Stimulated activated CD4-positive, alpha-beta T cell treated with anti-CD3 and anti-CD28 coated beads, Interleukin-15, amount 100 ng/mL, for 24 hours (primary cell): Measurements from ENCODE around the gene SUFU.
A peak's percentile ranks its signal among the peaks of the same experiment; 100 is the strongest.
"Not testable (repeated sequence)": the region's sequence is repeated elsewhere in the genome, so short reads cannot be mapped to it uniquely, and the experiment has no call there.

Experiments used
- DNase-seq: peaks from one replicate; pipeline ENCODE4 v3.0.0-alpha.2; 2020

The SUFU gene

DNA sequence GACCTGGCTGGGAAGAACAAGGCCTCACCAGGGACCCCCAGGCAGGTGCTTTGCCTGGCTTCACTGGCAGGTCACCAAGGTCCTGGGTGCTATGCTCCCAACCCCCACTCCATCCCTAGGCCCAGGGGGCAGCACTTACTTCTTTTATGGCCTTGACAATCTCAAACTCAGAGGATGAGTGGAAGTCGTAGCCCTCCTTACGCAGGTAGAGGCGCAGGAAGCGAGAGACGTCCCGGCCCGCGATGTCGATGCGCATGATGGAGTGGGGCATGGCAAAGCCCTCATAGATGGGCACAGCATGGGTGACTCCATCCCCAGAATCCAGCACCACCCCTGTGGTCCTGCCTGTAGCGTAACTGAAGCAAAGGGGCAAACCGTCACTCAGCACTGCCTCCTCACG lies 19.8 kb upstream of the SUFU start:
- no peak for DNase-seq

DNA sequence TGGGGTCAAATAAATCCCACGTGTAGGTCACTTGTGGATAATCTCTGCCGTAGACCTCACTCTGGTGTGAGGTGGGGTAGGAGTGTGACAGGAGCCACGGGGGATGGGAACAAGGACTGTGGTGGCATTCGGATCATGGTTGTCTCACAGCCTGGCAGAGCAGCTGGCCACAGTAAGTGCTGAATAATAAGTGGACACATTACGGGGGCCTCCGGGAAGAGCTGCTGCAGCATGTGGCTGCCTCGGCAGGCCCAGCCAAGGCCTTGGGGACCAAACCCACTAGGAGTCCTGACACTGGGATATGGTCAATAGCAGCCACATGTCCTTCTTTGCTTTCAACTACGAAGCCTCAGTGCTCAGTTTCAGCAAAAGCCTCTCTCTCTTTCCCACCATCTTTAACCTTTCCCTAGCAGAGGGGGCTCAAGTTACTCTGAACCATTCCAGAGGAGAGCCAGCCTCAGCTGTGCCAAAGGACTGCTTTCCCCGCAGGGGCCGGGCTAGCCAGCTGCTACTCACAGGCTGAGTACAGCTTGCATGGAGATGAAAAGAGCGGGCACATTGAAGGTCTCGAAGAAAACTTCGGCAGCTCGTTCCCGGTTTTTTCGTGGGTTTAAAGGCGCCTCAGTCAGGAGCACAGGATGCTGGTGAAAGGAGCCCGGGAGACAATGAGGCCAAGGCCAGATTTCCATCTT lies 18.5 kb upstream of the SUFU start:
- no peak for DNase-seq

DNA sequence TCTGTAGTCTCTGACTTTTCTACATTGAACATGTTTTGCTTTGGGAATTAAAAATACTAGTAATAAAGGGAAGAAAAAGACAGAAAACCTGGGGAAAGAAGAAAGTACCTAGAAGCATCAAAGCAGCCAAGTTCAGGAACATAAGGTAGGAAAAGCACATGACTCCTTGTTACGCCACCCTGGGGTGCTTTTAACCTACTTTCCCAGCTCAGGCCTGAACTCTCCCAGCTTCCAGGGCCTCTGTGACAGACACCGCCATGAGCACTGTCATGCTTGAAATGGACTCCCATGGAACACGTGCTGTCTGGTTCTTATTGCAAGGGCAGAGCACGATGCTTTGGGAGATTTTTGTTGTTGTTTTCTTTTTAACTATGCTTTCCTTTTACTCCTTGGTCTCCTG lies 12.6 kb upstream of the SUFU start:
- no peak for DNase-seq

DNA sequence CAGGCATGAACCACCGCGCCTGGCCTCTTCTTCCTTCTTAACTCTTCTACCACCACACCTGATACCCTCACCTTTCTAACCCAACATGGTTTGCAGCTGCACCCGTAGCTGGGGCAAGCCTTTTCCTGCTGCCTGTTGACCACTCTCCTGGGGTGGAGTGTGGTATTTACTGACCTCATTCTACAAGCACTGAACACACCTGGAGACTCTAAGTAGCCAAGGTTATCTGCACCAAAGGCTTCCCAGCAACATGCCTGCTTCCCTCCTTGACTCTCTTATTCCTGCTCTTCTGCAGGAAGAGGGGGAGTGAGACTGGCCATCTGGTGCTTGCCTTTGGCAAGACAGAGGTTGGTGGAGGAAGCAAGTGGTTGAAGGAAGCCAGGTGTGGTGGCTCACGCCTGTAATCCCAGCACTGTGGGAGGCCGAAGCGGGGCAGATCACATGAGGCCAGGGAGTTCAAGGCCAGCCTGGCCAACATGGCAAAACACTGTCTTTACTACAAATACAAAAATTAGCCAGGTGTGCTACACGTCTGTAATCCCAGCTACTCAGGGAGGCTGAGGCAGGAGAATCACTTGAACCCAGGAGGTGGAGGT lies 11.3 kb upstream of the SUFU start:
- DNase-seq, result no peak

DNA sequence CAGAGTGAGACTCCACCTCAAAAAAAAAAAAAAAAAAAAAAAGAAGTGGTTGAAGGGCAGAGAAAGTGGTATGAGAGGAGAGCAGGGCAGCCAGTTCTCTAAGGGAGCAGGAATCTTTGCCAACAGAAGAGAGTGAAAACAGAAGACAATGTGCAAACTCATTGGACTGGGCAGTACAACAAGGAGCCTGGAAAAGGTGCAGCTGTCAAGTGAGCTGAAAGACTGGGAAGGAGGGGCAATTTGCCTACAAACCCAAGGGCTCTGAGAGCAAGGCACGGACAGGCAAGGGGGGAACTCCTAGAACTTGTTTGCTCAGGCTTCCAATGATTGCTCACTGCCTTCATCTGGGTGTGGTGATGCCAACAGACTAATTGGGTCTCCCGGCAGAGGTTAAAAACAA lies 10.8 kb upstream of the SUFU start:
- no peak for DNase-seq

DNA sequence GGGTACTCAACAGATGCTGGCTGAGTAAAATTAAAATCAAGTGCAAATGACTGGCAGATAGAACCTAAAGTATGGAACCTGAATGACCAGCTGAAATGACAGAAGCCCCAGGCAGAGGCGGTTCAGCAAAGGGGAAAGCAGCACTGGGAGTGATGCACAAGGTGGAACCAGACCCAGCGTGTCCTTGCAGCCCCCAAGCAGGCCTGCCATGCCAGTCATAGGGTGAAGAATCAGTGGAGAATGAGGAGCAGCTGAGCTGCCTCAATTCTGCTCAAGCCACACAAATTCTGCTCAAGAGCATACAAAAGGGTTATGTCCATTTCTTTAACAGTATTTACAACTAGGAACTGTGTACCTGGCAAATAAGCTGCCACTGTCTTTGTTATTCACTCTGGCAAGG lies 10.0 kb upstream of the SUFU start:
- no peak for DNase-seq

DNA sequence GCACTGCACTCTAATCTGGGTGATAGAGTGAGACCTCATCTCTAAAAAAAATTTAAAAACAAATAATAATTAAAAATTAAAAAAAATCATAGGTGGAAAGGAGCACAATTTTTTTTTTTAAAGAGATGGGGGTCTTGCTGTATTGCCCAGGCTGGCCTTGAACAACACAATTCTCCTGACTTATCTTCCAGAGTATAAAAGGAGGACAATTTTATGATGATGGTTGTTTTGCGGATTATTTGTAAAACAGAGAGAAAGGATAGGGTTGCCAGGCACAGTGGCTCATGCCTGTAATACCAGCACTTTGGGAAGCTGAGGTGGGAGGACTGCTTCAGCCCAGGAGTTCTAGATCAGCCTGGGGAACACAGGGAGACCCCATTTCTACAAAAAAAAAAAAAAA lies 6.2 kb upstream of the SUFU start:
- no peak for DNase-seq

DNA sequence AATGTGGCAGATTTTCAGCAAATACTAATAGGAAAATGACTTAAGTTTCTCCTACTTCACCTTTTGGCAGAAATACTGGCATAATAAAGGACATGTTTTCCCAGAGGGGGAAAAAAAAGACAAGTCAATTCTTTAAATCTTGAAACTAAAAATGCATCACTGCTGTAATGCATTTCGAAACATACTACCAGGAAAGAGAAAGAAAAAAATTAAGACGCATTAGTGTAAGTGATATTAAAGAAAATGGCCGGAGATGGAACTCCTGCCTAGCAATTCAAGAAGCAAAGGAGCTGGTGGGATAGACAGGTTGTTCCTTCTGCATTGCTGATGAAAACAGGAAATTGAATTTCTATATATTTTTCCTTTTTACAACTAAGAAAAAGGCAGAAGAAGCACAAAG lies 4.4 kb upstream of the SUFU start:
- DNase-seq, result no peak

DNA sequence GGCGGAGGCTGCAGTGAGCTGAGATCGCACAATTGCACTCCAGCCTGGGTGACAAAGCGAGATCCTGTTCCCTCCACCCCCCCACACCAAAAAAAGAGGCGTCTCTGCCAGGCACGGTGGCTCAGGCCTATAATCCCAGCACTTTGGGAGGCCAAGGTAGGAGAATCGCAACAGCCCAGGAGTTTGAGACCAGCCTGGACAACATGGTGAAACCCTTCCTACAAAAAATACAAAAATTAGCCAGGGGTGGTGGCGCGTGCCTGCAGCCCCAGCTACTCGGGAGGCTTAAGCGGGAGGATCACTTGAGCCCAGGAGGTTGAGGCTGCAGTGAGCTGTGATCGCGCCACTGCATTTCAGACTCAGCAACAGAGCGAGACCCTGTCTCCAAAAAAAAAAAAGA lies 3.1 kb upstream of the SUFU start:
- not testable (repeated sequence) for DNase-seq

DNA sequence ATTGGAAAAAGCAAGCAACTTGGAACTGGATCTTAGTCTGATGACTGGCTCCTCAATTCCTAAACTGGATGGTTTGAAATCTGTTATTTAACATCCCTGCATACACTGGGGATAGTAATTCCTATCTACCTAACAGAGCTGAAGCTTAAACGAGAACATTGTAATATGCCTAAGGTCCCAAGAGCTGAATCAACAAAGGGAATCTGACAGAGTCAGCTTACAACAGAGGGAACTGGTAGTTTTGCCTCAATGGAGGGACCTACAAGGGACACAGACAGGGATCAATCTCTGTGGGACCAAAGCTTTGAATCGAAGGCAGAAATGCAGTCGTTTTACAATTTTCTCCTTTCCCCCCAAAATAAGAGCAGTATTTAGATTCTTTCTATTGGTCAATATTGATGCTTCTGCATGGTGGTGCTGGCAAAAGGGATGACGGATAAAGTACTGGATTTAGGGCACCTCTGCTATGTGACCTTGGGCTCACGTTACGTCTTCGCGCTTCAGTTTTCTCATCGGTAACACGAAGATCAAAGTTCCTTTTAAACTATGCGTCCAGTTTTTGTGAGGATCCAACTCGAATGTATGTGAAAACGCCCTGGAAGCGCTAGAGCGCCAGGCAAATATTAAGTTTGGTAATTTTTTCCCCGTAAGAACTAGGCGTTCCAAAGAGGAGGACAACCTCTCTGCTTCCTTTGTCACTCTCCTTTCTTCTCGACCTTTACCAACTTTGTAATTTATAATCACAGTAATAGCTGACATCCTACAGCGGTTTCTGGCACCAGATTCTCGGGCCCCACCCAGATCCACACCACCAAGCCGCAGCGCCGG lies 2.4 kb upstream of the SUFU start:
- DNase-seq, result no peak

DNA sequence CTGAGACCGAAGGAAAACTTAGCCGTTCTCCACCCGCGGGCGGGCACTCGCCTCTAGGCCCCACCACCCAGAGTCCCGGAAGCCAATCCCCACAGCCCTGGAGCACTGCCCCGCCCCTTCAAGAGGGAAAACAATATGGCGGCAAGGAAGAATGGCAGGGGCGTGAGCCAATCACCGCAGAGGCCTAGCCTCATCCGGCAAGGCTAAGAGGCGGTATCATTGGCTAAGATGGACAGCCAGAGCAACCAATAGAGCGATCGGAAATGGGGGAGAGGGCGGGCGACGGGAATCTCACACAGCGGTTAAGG lies 1.8 kb upstream of the SUFU start:
- DNase-seq, result peak; percentile 99

DNA sequence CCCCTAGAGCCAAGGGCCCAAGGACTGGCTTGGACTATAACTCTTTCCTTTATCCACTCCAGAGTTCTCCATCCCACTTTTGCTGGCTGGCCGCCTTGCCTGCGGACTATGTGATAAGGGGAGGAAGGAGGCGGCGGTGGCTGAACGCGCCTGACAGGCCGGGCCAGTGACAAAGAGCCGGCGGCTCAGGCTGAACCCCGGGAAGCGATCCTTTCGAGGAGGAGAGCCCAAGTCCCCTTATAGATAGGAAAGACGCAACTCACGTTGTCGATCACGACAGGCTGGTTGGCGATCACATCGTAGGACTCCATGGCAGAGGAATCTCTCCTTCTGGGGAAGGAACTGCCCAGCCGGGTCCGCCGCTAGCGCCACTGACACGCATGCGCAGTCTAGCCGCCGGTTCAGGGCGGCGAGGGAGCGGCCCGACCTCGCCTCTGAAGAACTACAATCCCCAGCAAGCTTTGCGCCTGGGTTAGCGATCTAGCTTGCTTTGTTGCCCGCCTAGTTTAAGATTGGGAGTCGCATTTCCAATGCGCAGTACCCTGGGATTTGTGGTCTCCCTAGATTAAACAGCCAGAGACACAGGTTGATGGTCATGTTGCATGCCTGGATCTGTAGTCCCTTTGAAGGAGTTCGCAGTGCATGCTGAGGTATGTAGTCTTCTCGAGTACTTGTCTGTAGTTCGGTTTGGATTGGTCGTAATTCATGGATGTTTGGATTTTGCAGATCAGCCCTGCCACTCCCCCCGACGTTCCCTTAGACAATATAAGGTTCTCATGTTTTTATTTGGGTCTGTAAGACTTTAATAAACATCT lies 1.2 kb upstream of the SUFU start, which contains the start of gene ACTR1A:
Gene ACTR1A (minus strand): TSS at position 376 of the 815 bp plus-strand sequence. CDS start 65 bp downstream, at position 311.
- DNase-seq, result peak; percentile 95

DNA sequence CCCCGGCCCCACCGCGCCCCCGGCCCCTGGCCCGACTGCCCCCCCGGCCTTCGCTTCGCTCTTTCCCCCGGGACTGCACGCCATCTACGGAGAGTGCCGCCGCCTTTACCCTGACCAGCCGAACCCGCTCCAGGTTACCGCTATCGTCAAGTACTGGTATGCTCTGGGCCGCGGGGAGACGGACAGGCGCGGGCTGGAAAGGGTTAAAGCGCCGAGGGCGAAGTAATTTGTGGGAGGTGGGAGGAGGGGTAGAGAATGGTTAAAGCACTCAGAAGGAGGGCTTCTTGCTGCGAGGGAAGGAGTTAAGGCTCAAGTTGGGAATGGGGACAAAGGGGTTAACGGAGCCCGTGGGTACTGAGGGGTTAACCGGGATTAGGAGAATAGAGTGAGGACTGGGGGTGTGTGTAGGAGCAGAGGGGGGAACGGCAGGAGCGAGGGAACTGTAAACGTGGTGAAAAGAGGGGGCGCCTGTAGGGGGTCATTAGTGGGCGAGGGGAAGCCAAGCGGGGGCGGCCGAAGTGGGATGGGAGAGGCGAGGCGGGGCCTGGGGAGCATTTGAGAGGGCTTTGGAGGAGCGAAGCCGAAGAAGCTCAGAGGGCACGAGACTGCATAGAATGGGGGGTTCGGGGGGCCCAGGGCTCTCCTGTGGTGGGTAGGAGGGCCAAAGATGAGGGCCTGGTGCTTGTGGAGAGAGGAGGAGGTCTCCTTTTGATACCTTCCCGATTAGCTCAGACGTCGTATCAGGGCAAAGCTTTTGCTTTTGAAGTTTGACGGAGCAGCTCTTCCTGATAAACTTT lies 605 bp downstream of the SUFU start:
- peak; percentile 58 for DNase-seq

DNA sequence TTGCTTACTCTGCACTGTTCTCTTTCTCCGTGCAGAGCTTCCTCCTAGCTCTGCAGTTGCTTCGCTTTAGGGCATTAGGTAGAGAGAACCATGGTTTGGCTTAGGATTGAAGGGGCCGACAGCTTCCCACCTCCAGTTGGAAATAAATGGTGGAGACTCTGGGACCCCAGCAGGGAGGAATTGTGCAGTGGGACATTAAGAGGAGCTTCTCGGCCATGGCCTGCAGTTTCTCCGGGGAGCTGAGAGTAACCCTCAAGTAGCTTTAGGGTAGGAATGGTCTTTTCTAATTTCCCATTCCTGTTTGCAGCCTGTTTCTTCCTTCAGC lies 1.2 kb downstream of the SUFU start:
- DNase-seq, result no peak

DNA sequence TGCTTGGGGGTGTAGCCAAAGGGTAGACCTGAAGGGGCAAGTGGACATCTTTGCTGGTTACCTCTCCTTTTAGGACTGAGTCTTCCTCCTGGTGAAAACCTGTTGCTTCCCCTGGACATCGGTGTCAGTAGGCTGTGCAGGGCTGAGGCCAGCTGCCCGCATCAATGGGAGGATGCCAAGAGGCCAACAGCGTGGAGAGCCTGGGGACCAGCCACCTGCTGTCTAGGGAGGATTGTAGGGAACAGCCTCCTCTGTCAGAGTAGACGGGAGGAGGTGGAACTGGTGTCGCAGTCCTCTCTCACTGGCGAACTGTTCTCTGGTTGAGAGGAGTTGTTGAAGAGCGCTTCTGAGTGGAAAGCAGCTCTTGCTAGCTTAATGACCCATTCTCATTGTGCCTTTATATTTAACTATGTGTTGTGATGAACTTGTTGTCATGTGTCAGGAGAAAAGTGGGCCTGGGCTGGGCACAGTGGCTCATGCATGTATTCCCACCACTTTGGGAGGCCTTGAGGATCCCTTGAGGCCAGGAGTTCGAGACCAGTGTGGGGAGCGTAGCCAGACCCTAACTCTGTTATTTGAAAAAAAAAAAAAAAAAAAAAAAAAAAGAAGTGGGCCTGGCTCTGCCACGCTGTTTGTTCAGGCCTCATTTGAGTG lies 1.8 kb downstream of the SUFU start:
- DNase-seq, result no peak

DNA sequence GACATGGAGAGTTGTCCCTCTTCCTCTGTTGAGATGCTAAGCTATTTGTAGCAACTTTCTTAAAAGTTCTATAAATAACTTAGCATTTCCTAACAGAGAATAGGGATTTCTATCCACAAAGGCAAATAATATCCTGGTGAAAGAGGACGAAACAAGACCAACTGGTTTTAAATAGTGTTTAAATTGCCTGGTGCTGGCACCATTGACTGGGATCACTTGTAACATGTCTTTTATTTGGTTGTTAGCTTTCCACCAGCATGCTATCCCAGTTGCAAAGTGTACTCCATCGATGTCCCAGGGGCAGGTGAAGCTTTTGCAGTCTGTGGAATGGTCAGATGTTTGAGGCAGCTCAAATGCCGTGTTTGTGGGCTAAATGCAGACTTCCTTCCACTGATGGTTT lies 3.7 kb downstream of the SUFU start:
- no peak for DNase-seq

DNA sequence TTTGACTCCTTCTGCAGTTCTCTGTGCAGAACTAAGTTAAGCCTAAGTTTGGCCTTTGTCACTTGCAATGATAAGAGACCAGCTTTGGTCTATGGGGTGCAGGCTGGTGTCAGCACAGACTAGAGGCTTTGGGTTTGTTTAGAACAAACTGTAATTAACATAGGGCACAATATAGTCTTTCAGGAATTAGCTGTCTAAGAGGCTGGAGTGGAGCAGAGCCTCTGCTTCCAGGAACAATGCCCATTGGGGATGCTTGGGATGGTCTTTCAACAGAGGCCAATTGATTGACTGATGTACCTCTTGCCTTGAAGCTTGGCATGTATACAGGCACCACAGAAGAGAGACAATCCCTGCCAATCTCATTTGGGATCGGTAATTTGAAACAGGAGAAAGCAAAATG lies 4.7 kb downstream of the SUFU start:
- DNase-seq, result no peak

DNA sequence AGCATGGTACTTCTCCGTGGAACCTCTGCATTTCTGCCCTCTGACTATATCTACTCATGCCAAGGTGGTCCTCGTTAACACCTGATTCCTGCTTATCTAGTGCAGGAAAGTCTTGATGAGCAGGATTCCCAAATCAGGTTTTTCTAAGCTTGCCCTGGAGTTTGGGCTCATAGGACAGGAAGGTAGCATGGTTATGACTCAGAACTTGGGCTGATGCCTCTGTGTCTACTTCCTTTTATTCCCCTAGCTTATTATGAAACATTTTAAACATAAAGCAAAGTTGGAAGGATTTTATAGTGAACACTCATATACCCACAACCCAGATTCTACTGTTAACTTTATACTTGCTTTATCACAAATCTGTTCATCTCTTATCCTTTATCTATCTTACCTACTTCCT lies 5.6 kb downstream of the SUFU start:
- DNase-seq, result no peak

DNA sequence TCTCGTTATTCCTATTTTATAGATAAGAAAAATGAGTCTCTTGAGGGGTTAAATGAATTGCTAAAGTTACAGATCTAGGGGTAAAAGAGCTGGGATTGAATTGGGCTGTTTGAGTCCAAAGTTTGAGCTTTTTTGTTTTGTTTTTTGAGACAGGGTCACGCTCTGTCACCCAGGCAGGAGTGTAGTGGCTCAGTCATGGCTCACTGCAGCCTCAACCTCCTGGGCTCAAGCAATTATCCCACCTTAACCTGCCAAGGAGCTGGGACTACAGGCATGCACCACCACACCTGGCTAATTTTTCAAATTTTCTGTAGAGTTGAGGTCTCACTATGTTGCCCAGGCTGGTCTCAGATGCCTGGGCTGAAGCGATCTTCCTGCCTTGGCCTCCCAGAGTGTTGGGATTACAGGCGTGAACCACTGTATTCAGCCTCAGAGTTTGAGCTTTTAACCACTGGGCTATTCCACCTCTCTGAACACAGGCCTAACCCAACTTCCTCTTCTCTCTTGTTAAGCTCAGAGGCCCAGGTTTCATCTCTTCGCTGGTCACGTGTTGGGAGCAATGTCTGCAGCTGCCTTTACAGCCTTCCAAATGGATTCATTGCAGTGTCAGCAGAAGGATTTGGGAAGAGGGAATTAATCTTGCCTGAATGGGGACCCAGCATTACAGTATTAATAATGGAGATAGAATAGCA lies 8.0 kb downstream of the SUFU start:
- no peak for DNase-seq

DNA sequence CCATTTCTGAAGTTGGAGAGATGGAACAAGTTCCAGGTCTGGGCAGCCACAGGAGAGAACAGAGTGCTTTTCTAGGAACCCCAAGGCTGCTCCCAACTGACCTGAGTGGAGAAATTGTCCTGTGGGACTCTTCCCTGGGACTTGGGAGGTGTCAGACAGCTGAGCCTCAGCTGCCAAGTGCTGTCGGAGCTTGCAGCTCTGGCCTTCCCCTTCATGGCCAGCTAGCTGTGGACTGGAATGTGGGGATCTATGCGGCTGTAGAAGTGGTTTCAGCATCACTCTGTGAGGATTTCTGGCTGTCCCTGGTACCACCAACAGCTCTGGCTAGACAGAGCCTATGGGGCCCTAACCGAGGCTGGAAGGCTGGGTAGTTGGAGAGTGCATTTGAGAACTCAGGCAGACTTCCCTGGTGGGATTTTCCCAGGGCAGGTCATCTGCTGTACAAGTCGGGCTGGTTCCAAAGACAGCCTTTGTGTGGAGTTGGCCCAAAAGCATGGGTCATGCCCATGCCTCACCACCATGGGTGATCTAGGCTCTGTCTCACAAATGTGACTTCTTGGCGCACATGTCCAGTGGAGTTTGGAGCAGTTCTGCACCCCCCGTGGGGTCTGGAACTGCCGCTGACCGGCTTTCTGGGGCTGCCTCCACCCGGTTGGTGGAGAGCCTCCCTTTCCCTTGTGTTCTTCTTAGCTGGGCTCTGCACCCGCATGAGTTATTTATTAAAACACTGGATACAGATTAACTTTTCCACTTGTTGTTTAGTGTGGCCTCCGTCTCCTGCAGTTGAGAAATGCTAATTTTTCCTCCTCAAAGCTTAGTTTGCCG lies 10.9 kb downstream of the SUFU start:
- no peak for DNase-seq

DNA sequence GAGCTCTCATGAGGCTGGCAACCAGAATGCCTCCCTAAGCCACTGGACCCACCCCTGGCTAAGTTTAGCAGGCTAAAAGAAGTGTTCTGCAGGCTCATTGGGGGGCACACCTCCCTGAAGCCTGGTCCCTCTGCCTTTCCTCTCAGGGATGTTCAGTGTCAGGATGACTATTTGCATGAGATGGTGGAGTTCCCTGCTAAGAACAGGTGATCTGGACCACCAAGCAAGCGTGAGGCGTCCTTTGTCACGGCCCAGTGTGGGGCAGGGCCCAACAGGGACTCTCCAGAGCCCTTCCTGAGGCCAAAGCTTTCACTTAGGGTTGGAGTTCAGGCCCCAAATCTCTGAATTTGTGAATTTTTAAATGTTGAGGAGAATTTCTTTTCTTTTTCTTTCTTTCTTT lies 12.0 kb downstream of the SUFU start:
- DNase-seq, result no peak
